ENCODE data around the gene TPST2. TPM values are rescaled to one million over a fixed set of nuclear protein-coding genes. Genes with fewer than 3 reads are reported as not detected.

TPST2 gene
- total and polyA plus RNA-seq, 2 of the 4 experiments (the other 2 are of a cell fraction), result 42.5 to 63.6 TPM

DNA sequence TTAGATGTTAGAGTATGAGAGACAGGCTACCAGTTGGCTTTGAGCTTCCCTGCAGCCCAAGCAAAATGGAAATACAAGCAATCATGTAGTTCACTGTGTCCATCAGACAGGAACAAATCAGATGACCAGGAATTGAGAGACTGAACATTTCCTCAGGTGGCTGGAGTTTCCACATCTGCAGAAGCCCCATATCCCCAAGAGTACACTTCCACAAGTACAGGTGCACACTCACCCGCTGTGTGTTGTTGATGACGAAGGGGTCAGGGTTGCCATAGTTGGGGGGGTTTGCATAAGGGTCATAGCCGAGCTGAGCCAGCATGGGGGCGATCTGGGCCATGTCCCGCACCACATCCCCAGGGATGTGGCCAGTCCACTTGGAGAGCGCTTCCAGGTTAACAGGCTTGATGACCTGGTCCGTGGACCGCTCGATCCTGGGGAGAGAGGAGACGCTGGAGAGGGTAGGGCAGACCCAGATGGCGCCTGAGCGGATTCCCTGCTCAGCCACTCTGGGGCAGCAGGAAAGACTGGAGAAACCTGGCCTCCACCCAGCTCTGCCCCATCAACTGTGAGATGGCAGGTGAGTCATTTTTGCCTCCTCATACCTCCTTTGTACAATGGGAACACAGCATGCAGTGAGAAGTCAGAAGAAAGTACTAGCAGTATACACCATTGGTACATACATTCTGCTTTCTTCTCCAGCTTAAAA is 53.7 kb downstream of the TPST2 start:
- CTCF ChIA-PET, result no interaction called here
- dilution Hi-C loops (cut with HindIII; ENCODE audit: low sequenced_read_pairs, unreplicated experiment), result no loop called here
- Histone ChIP-seq H4K20me1 (ENCODE audit: insufficient read depth, low read length) (0 out of 2 replicates have a peak, but pooled peaks cover 4% of the 10 kb centered on the region), H4K91ac (ENCODE audit: insufficient read depth, low read depth, low read length) (no peak overlapping the region), H3K14ac (replicated peaks; ENCODE audit: low read depth, low read length) (no peak overlapping the region), H3K56ac (ENCODE audit: extremely low read depth, insufficient read depth, low read length) (no peak overlapping the region), H3K4ac (ENCODE audit: low read depth, low read length) (no peak overlapping the region), H3K4me1 (ENCODE audit: control insufficient read depth, insufficient read depth, low read length) (no peaks in the 10 kb centered on the region), H2BK120ac (ENCODE audit: low read depth, low read length) (no peak overlapping the region), H3K23ac (ENCODE audit: low read depth, low read length) (no peak overlapping the region), H2AFZ (replicated peaks; ENCODE audit: low read length, poor library complexity) (no peak overlapping the region), H3K27ac (ENCODE audit: insufficient read depth, low read length) (no peak overlapping the region), H3K9me1 (ENCODE audit: insufficient read depth, low read length) (no peaks in the 10 kb centered on the region; the same call in none of the 2 replicates), H3K9me3 (ENCODE audit: control insufficient read depth, insufficient read depth, low read length) (no peaks in the 10 kb centered on the region), H3K4me2 (ENCODE audit: low read depth, low read length) (no peak overlapping the region), H2AK5ac (ENCODE audit: low read depth, low read length) (no peak overlapping the region), H3K9ac (ENCODE audit: low read depth, low read length) (no peak overlapping the region), H4K5ac (ENCODE audit: low read depth, low read length) (no peak overlapping the region), H3K4me3 (ENCODE audit: insufficient read depth, low read depth, low read length) (no peak overlapping the region), H2BK5ac (ENCODE audit: low read depth, low read length, poor library complexity, severe bottlenecking) (no peak overlapping the region), H4K8ac (ENCODE audit: low read depth in 2 of 2, low read length in 2 of 2) (no peak overlapping the region), H3K18ac (ENCODE audit: low read depth, low read length) (no peak overlapping the region), H2BK15ac (ENCODE audit: low read depth, low read length) (no peak overlapping the region), H3K36me3 (ENCODE audit: control insufficient read depth, insufficient read depth, low read length) (peaks cover 26% of the 10 kb centered on the region), H3K79me1 (ENCODE audit: low read depth in 1 of 2, low read length in 2 of 2) (peaks cover 3 to 53% of the 10 kb centered on the region in 2 experiments), H2AK9ac (replicated peaks; ENCODE audit: low read depth, low read length, poor library complexity) (peak overlapping the region; percentile 76), H2BK20ac (ENCODE audit: low read depth, low read length) (no peak overlapping the region), H3K27me3 (ENCODE audit: control insufficient read depth, insufficient read depth, low read length) (no peaks in the 10 kb centered on the region)
- BruUV-seq (replicated peaks), result no TSS peak
- no CpG with 5 or more reads among the region's 12 CpGs for WGBS, 2 experiments (ENCODE audit: extremely low coverage in 2 of 2, insufficient read length in 1 of 2)
- POLR2A ChIA-PET (ENCODE audit: unreplicated experiment), result no interaction called here
- ATAC-seq (ENCODE audit: low read depth), result no peak
- in situ Hi-C loops (cut with MboI; ENCODE audit: low sequenced_read_pairs), result loop anchor here (10.0 kb wide), 1 partner anchor 59 kb away; the partner anchor contains the start of gene TPST2
- intact Hi-C loops (cut with micrococcal nuclease), result no loop called here
- no peak for TF ChIP-seq NFE2L2 (IDR thresholded peaks at IDR 0.05; ENCODE audit: low read depth, low read length)
- TF ChIP-seq RAD21 (IDR thresholded peaks at IDR 0.05; ENCODE audit: low read length), result no peak
- no peak for DNase-seq
